Effector memory CD4-positive, alpha-beta T cell (primary cell): ENCODE results near the gene SPP1.
"Not testable (repeated sequence)": the region's sequence is repeated elsewhere in the genome, so short reads cannot be mapped to it uniquely, and the experiment has no call there.

ENCODE experiments used
- DNase-seq, 3 donors: peaks; one replicate each; pipeline ENCODE4 v3.0.0-alpha.2; 2020
- H3K27ac ChIP-seq: 2 replicates; pipeline ENCODE4 v1.7.0; 2013; ENCODE audit warnings: mild to moderate bottlenecking, low read length, moderate library complexity; ENCODE audit not compliant: insufficient read depth, poor library complexity, severe bottlenecking
- H3K27me3 ChIP-seq: replicated peaks from 2 replicates; pipeline ENCODE4 v1.7.0; 2013; ENCODE audit warnings: mild to moderate bottlenecking, low read length; ENCODE audit not compliant: insufficient read depth, control insufficient read depth, poor library complexity, severe bottlenecking
- H3K36me3 ChIP-seq: 2 replicates; pipeline ENCODE4 v1.7.0; 2013; ENCODE audit warnings: mild to moderate bottlenecking, low read length, moderate library complexity; ENCODE audit not compliant: control insufficient read depth, insufficient read depth
- H3K4me1 ChIP-seq: 2 replicates; pipeline ENCODE4 v1.7.0; 2013; ENCODE audit warnings: low read length, mild to moderate bottlenecking; ENCODE audit not compliant: control insufficient read depth, insufficient read depth, poor library complexity, severe bottlenecking
- H3K4me3 ChIP-seq: 2 replicates; pipeline ENCODE4 v1.7.0; 2013; ENCODE audit warnings: low read length, low read depth, mild to moderate bottlenecking; ENCODE audit not compliant: insufficient read depth, poor library complexity, severe bottlenecking
- H3K9me3 ChIP-seq: 2 replicates; pipeline ENCODE4 v1.7.0; 2013; ENCODE audit warnings: mild to moderate bottlenecking, low read length, moderate library complexity; ENCODE audit not compliant: control insufficient read depth

SPP1 gene

GRCh38 chr4:87938746-87939145, 36.8 kb upstream of the SPP1 start:
- Histone ChIP-seq H3K4me1 (no peaks in the 10 kb centered on the region), H3K36me3 (no peaks in the 10 kb centered on the region), H3K9me3 (no peaks in the 10 kb centered on the region), H3K27ac (no peak overlapping the region), H3K4me3 (no peak overlapping the region), H3K27me3 (no peaks in the 10 kb centered on the region)
- DNase-seq = no peak

GRCh38 chr4:87939978-87940690, 35.4 kb upstream of the SPP1 start:
- DNase-seq = no peak
- Histone ChIP-seq H3K27ac (no peak overlapping the region), H3K4me3 (no peak overlapping the region), H3K4me1 (no peaks in the 10 kb centered on the region), H3K36me3 (no peaks in the 10 kb centered on the region), H3K27me3 (no peaks in the 10 kb centered on the region), H3K9me3 (no peaks in the 10 kb centered on the region)

GRCh38 chr4:87940809-87941208, 34.7 kb upstream of the SPP1 start:
- H3K36me3 ChIP-seq, H3K9me3 ChIP-seq, H3K27ac ChIP-seq, H3K4me3 ChIP-seq, DNase-seq, H3K4me1 ChIP-seq, H3K27me3 ChIP-seq: not testable (repeated sequence)

GRCh38 chr4:87941537-87942392, 33.7 kb upstream of the SPP1 start:
- no peak overlapping the region for H3K27ac ChIP-seq
- no peaks in the 10 kb centered on the region for H3K27me3 ChIP-seq

GRCh38 chr4:87943660-87944149, 31.8 kb upstream of the SPP1 start:
- Histone ChIP-seq H3K4me1 (no peaks in the 10 kb centered on the region), H3K4me3 (no peak overlapping the region), H3K27ac (no peak overlapping the region), H3K9me3 (no peaks in the 10 kb centered on the region), H3K36me3 (no peaks in the 10 kb centered on the region), H3K27me3 (no peaks in the 10 kb centered on the region)
- DNase-seq = no peak

More at GRCh38 chr4:87941537-87942392, 33.7 kb upstream of the SPP1 start:
- no peaks in the 10 kb centered on the region for H3K9me3 ChIP-seq
- H3K36me3 ChIP-seq = no peaks in the 10 kb centered on the region
- no peaks in the 10 kb centered on the region for H3K4me1 ChIP-seq
- no peak for DNase-seq
- H3K4me3 ChIP-seq = no peak overlapping the region

- Histone ChIP-seq H3K27me3 (no peaks in the 10 kb centered on the region), H3K9me3 (no peaks in the 10 kb centered on the region), H3K4me1 (no peaks in the 10 kb centered on the region), H3K36me3 (no peaks in the 10 kb centered on the region), H3K4me3 (no peak overlapping the region), H3K27ac (no peak overlapping the region)
- DNase-seq = no peak
Measured at GRCh38 chr4:87944967-87945366, 30.5 kb upstream of the SPP1 start.

- Histone ChIP-seq H3K4me3 (no peak overlapping the region), H3K36me3 (no peaks in the 10 kb centered on the region), H3K27ac (no peak overlapping the region), H3K4me1 (no peaks in the 10 kb centered on the region), H3K9me3 (no peaks in the 10 kb centered on the region), H3K27me3 (no peaks in the 10 kb centered on the region)
- no peak for DNase-seq
Measured at GRCh38 chr4:87946766-87947165, 28.7 kb upstream of the SPP1 start.

- no peak overlapping the region for H3K4me3 ChIP-seq
- no peaks in the 10 kb centered on the region for H3K9me3 ChIP-seq
- no peaks in the 10 kb centered on the region for H3K4me1 ChIP-seq
- no peak overlapping the region for H3K27ac ChIP-seq
- H3K27me3 ChIP-seq = no peaks in the 10 kb centered on the region
- no peak for DNase-seq
- no peaks in the 10 kb centered on the region for H3K36me3 ChIP-seq
Measured at GRCh38 chr4:87947381-87948160, 27.9 kb upstream of the SPP1 start.

GRCh38 chr4:87949961-87950360, 25.6 kb upstream of the SPP1 start:
- Histone ChIP-seq H3K9me3 (no peaks in the 10 kb centered on the region), H3K36me3 (no peaks in the 10 kb centered on the region), H3K4me3 (no peak overlapping the region), H3K27me3 (no peaks in the 10 kb centered on the region), H3K27ac (no peak overlapping the region), H3K4me1 (no peaks in the 10 kb centered on the region)
- DNase-seq = no peak
